ENCODE data around the gene NECAB2. TPM values are rescaled to one million over a fixed set of nuclear protein-coding genes. Genes with fewer than 3 reads are reported as not detected.

The NECAB2 gene
- total RNA-seq, 6 donors from 2014 or later: 0.40 to 1.2 (median 0.44) TPM; not detected in 3

DNA sequence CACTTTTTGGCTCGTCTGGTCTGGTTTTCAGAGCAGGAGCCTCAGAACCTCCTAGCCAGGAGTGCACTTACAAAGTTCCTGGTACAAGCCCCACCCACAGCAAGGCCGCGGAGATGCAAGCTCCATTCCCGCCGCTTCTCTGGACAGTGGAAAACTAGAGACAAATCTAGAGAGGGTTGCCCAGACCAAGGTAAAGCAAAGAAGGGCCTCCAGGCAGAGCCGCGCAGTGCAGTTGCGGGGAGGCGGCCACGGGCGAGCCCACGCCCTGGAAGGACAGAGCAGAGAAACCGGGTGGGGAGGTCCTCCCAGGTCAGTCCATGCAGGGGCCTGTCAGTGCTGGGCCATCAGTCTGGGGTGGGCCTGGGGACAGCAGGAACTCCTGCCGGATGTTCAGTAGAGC is 26.0 kb upstream of the NECAB2 start:
- no peak overlapping the region for H3K27ac ChIP-seq
- peaks cover 0 to 5% (median 4%) of the 10 kb centered on the region in 4 donors for H3K4me1 ChIP-seq
- no peaks in the 10 kb centered on the region for H3K9me3 ChIP-seq
- ATAC-seq (ENCODE audit: low FRiP score in 2 of 2) (no peak), DNase-seq (no peak)
- TF ChIP-seq, protein P1, sequence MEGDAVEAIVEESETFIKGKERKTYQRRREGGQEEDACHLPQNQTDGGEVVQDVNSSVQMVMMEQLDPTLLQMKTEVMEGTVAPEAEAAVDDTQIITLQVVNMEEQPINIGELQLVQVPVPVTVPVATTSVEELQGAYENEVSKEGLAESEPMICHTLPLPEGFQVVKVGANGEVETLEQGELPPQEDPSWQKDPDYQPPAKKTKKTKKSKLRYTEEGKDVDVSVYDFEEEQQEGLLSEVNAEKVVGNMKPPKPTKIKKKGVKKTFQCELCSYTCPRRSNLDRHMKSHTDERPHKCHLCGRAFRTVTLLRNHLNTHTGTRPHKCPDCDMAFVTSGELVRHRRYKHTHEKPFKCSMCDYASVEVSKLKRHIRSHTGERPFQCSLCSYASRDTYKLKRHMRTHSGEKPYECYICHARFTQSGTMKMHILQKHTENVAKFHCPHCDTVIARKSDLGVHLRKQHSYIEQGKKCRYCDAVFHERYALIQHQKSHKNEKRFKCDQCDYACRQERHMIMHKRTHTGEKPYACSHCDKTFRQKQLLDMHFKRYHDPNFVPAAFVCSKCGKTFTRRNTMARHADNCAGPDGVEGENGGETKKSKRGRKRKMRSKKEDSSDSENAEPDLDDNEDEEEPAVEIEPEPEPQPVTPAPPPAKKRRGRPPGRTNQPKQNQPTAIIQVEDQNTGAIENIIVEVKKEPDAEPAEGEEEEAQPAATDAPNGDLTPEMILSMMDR (IDR thresholded peaks at IDR 0.05): no peak
- TF ChIP-seq POLR2AphosphoS5 (IDR thresholded peaks at IDR 0.05) (no peak), POLR2A (IDR thresholded peaks at IDR 0.05) (no peak)
- H3K27me3 ChIP-seq: no peaks in the 10 kb centered on the region
- H3K36me3 ChIP-seq: no peaks in the 10 kb centered on the region
- H3K4me3 ChIP-seq: no peak overlapping the region
- 87 to 91% methylated on average over 14 of the region's 14 CpGs for WGBS, 2 donors

GRCh38 chr16:83942815-83943515 is 25.1 kb upstream of the NECAB2 start:
- TF ChIP-seq, protein P1 (IDR thresholded peaks at IDR 0.05): no peak
- TF ChIP-seq POLR2AphosphoS5 (IDR thresholded peaks at IDR 0.05) (no peak), EP300 (IDR thresholded peaks at IDR 0.05) (no peak), POLR2A (IDR thresholded peaks at IDR 0.05) (no peak)
- WGBS, 2 donors: 50 to 69% methylated on average over 7 to 11 of the region's 11 CpGs
- Histone ChIP-seq H3K36me3 (no peaks in the 10 kb centered on the region), H3K4me1 (peaks cover 0 to 5% (median 4%) of the 10 kb centered on the region in 4 donors), H3K9me3 (no peaks in the 10 kb centered on the region), H3K27me3 (no peaks in the 10 kb centered on the region), H3K4me3 (no peak overlapping the region), H3K27ac (peak overlapping the region in 2 of 4 donors; percentile 7 to 19)
- DNase-seq: no peak
- no peak for ATAC-seq (ENCODE audit: low FRiP score in 2 of 2)

- no peak for TF ChIP-seq POLR2A (IDR thresholded peaks at IDR 0.05)
- Histone ChIP-seq H3K4me3 (no peak overlapping the region), H3K9me3 (no peaks in the 10 kb centered on the region), H3K27ac (peak overlapping the region in 2 of 4 donors; percentile 7 to 19), H3K36me3 (no peaks in the 10 kb centered on the region), H3K27me3 (no peaks in the 10 kb centered on the region), H3K4me1 (peaks cover 0 to 5% (median 4%) of the 10 kb centered on the region in 4 donors)
- no peak for DNase-seq
- 85 to 86% methylated on average over 6 to 10 of the region's 10 CpGs for WGBS, 2 donors
- no peak for ATAC-seq (ENCODE audit: low FRiP score in 2 of 2)
Observed at GRCh38 chr16:83943516-83944050, 24.5 kb upstream of the NECAB2 start.

DNA sequence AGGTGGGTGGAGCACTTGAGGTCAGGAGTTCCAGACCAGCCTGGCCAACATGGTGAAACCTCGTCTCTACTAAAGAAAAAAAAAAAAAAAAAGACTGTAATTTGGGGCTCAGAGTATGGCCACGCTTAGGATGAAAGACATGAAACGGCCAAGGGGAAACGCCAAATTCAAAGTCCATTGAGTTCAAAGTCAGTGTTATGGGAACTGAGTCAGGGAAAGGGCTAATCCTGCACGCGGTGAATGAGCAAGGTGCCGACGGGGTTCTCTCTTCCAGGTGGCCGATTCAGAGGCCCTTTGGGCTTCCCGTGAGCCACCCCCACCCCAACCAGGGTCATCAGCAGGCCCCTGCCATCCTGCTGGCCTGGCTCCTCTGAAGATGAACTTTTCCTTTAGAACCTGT is 22.5 kb upstream of the NECAB2 start:
- ATAC-seq (ENCODE audit: low FRiP score in 2 of 2): no peak
- Histone ChIP-seq H3K4me1 (no peaks in the 10 kb centered on the region), H3K36me3 (no peaks in the 10 kb centered on the region), H3K4me3 (no peak overlapping the region), H3K27ac (no peak overlapping the region), H3K27me3 (no peaks in the 10 kb centered on the region), H3K9me3 (no peaks in the 10 kb centered on the region)
- DNase-seq: no peak
- WGBS, 2 donors: 91% methylated on average over 10 of the region's 10 CpGs
- TF ChIP-seq POLR2AphosphoS5 (IDR thresholded peaks at IDR 0.05): no peak
- TF ChIP-seq EP300 (IDR thresholded peaks at IDR 0.05): no peak
- TF ChIP-seq, protein P1 (IDR thresholded peaks at IDR 0.05): no peak
- no peak for TF ChIP-seq POLR2A (IDR thresholded peaks at IDR 0.05)

GRCh38 chr16:83946154-83946780 is 21.8 kb upstream of the NECAB2 start:
- Histone ChIP-seq H3K27ac (no peak overlapping the region), H3K4me3 (no peak overlapping the region), H3K36me3 (no peaks in the 10 kb centered on the region), H3K4me1 (no peaks in the 10 kb centered on the region), H3K9me3 (no peaks in the 10 kb centered on the region), H3K27me3 (no peaks in the 10 kb centered on the region)
- DNase-seq: no peak
- no peak for TF ChIP-seq POLR2A (IDR thresholded peaks at IDR 0.05)
- ATAC-seq (ENCODE audit: low FRiP score in 2 of 2): no peak
- WGBS, 2 donors: 84 to 88% methylated on average over 21 to 24 of the region's 24 CpGs
